ENCODE results near the gene DRC7. TPM values are rescaled to one million over a fixed set of nuclear protein-coding genes. Genes with fewer than 3 reads are reported as not detected.

The DRC7 gene
- 0.69 and 7.4 TPM in 2 replicates for total RNA-seq (ENCODE audit: low replicate concordance)
- long read RNA-seq, partial matches to known transcripts = 0 of 3 reads
- long read RNA-seq, other reads (novel, unspliced or antisense) = 3 of 3 reads

GRCh38 chr16:57694725-57695679 lies at the start of gene DRC7:
Gene DRC7, plus strand, starts transcription at chr16:57694806. Its CDS starts 3,144 bp downstream, at chr16:57697950.
- Mint-ChIP-seq H3K27me3 (no peaks in the 10 kb centered on the region), H3K36me3 (no peaks in the 10 kb centered on the region), H3K4me3 (peak within 1 kb of the TSS; percentile 86), H3K27ac (peak within 1 kb of the TSS; percentile 77), H3K4me1 (ENCODE audit: unreplicated experiment) (peaks cover 11% of the 10 kb centered on the region), H3K9me3 (no peaks in the 10 kb centered on the region)
- no peak for TF ChIP-seq CTCF (conservative IDR thresholded peaks at IDR 0.05)
- DNase-seq (ENCODE audit: extremely low spot score, unreplicated experiment) = no peak

GRCh38 chr16:57645169-57645568 lies 49.4 kb upstream of the DRC7 start:
- H3K4me3 Mint-ChIP-seq = no peak overlapping the region
- TF ChIP-seq CTCF (conservative IDR thresholded peaks at IDR 0.05) = no peak
- no peak overlapping the region for H3K27ac Mint-ChIP-seq
- H3K36me3 Mint-ChIP-seq = no peaks in the 10 kb centered on the region
- H3K27me3 Mint-ChIP-seq = no peaks in the 10 kb centered on the region
- H3K9me3 Mint-ChIP-seq = no peaks in the 10 kb centered on the region
- no peak for DNase-seq (ENCODE audit: extremely low spot score, unreplicated experiment)
- H3K4me1 Mint-ChIP-seq (ENCODE audit: unreplicated experiment) = peaks cover 10% of the 10 kb centered on the region

GRCh38 chr16:57645691-57646387 lies 48.8 kb upstream of the DRC7 start:
- Mint-ChIP-seq H3K27ac (peak overlapping the region; percentile 64), H3K9me3 (no peaks in the 10 kb centered on the region)

GRCh38 chr16:57646388-57647039 lies 48.1 kb upstream of the DRC7 start:
- Mint-ChIP-seq H3K27ac (peak overlapping the region; percentile 46), H3K4me3 (no peak overlapping the region), H3K27me3 (no peaks in the 10 kb centered on the region), H3K4me1 (ENCODE audit: unreplicated experiment) (peaks cover 11% of the 10 kb centered on the region), H3K9me3 (no peaks in the 10 kb centered on the region), H3K36me3 (no peaks in the 10 kb centered on the region)
- no peak for TF ChIP-seq CTCF (conservative IDR thresholded peaks at IDR 0.05)
- DNase-seq (ENCODE audit: extremely low spot score, unreplicated experiment) = no peak

More at GRCh38 chr16:57645691-57646387, 48.8 kb upstream of the DRC7 start:
- TF ChIP-seq CTCF (conservative IDR thresholded peaks at IDR 0.05) = no peak
- DNase-seq (ENCODE audit: extremely low spot score, unreplicated experiment) = no peak
- Mint-ChIP-seq H3K36me3 (no peaks in the 10 kb centered on the region), H3K4me3 (peak overlapping the region; percentile 20), H3K4me1 (ENCODE audit: unreplicated experiment) (peaks cover 10% of the 10 kb centered on the region), H3K27me3 (no peaks in the 10 kb centered on the region)

- H3K9me3 Mint-ChIP-seq = no peaks in the 10 kb centered on the region
- H3K27ac Mint-ChIP-seq = peak overlapping the region; percentile 26
- no peak for TF ChIP-seq CTCF (conservative IDR thresholded peaks at IDR 0.05)
- H3K4me3 Mint-ChIP-seq = no peak overlapping the region
- H3K36me3 Mint-ChIP-seq = no peaks in the 10 kb centered on the region
- peaks cover 19% of the 10 kb centered on the region for H3K4me1 Mint-ChIP-seq (ENCODE audit: unreplicated experiment)
- no peak for DNase-seq (ENCODE audit: extremely low spot score, unreplicated experiment)
- no peaks in the 10 kb centered on the region for H3K27me3 Mint-ChIP-seq
Observed at GRCh38 chr16:57647136-57647875, 47.3 kb upstream of the DRC7 start.
